ENCODE data around the gene PLPP7.

- TF ChIP-seq CTCF (IDR thresholded peaks at IDR 0.05) (no peak), EZH2 (IDR thresholded peaks at IDR 0.05) (no peak)
Measured at GRCh38 chr9:131349522-131349880, 60.0 kb downstream of the PLPP7 start.

All from neural progenitor cell (in vitro differentiated cells).